GM19468 (cell line): ENCODE measurements around the gene CYP4B1.
"Not testable (repeated sequence)": the region's sequence is repeated elsewhere in the genome, so short reads cannot be mapped to it uniquely, and the experiment has no call there.

ENCODE experiments used
- ATAC-seq: cut with Tn5 transposase; IDR thresholded peaks from one replicate; pipeline ENCODE4 v1.9.1; 2021; ENCODE audit warnings: mild to moderate bottlenecking, moderate library complexity, moderate number of reproducible peaks; ENCODE audit not compliant: unreplicated experiment; ENCODE audit errors: extremely low read depth

The CYP4B1 gene

DNA sequence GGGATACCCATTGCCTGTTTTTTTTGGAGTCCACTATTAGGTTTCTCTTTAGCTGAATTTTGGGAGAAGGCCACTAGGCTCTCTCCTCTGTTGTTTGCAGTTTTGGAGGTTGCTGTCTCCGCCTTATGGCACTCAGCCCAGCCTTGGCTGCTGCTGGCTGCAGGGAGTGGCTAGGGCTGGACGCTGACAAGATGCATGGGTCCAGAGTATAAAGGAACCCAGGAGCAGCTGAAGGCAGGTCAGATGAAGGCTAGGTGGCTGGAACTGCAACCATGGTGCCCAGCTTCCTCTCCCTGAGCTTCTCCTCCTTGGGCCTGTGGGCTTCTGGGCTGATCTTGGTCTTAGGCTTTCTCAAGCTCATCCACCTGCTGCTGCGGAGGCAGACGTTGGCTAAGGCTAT, at the start of gene CYP4B1:
CYP4B1 (plus strand) TSS at position 237 of the 400 bp plus-strand sequence; CDS start at position 273, 36 bp downstream.
- ATAC-seq: no peak

DNA sequence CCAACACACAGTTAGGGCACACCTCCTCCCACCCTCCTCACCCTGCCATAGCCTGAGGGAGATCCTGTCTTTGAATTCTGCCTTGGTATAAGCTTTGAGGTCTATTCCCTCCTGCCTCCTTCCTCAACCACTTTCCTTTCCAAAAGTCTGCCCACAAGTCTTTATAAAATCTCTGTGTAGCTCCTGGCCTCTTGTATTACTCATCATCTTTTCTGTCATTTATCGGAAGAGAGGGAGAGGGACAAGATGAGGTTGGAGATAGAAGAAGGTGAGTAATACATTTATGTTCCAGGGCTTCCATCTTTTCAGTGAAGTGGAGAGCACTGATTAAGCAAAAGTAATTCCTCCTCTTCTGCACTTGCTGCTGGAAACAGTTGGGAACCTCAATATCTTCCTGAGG, 49.4 kb upstream of the CYP4B1 start:
- ATAC-seq: no peak

DNA sequence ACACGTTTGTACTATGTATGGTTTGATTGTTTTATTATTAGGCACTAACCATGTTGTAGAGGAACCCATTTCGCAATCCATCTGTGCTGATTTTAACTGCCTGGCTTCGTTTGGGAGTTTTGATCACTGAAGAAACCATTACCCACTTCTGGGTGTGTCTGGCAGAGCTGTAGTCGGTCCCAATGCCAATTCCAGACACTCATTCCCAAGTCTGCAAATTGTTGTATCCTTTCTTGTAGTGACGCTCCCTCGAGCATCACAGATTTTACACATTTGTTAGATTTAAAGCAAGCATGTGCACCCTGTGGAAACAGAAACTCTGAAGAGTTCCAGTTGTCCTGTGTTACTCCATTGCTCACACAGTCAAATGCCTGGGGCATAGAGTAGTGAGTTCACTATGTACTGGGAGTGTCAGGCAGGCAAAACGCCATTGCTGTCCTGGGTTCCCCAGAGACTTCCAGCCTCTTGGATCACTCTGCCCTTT, 48.9 kb upstream of the CYP4B1 start:
- no peak for ATAC-seq

DNA sequence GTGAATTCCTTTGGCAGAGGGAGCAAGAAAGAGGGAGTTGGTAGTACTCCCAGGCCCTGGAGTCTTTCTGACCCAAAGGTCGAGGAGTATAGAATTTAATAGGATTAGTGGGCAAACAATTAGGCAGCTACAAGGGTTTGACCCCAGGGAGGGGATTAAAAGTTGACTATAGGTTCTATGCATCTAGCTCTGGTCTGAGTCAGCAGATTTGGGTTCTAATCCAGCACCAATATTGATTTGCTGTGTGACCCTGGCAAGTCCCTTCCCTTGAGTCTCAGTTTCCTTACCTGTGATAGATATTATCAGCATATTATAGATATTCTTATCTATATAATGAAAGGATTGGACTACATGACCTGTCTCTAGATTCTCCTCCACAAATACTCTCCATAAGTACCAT, 44.9 kb upstream of the CYP4B1 start:
- ATAC-seq: no peak

DNA sequence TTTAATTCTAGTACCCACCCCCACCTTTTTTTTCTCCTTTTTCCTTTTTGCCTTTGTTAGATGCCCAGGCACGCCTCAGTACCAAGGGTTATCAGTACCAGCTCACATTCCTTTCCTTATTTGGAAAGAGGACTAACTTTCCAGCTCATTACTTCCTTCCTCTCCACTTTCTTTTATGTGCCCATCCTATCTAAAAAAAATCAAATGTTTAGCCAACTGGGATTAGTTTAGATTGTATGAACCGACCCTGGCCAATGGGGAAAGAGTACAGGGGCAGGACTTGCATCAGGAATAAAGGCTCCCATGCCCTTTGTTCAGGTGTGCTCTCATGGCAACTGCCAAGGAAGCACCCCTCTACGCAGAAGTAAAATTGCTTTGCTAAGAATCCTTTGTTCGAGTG, 44.1 kb upstream of the CYP4B1 start:
- ATAC-seq: not testable (repeated sequence)

DNA sequence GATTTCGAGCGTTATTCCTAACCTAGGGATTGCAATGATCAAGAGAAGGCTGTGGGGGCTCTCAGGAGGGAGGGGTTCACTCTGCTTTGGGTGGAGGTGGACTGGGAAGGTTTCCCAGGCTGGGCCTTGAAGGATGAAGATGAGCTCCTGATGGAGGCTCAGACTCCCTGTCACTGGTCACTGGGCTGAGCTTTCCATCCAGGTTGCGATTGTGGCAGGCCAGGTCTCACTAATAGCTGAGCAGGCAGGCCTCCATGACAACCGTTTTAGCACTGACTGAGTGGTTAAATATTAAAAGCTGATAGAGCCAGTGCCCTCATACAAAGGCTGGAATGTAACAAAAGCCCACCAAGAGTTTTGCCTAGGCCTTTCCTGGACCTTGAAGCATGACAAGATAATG, 43.7 kb upstream of the CYP4B1 start:
- ATAC-seq: no peak

DNA sequence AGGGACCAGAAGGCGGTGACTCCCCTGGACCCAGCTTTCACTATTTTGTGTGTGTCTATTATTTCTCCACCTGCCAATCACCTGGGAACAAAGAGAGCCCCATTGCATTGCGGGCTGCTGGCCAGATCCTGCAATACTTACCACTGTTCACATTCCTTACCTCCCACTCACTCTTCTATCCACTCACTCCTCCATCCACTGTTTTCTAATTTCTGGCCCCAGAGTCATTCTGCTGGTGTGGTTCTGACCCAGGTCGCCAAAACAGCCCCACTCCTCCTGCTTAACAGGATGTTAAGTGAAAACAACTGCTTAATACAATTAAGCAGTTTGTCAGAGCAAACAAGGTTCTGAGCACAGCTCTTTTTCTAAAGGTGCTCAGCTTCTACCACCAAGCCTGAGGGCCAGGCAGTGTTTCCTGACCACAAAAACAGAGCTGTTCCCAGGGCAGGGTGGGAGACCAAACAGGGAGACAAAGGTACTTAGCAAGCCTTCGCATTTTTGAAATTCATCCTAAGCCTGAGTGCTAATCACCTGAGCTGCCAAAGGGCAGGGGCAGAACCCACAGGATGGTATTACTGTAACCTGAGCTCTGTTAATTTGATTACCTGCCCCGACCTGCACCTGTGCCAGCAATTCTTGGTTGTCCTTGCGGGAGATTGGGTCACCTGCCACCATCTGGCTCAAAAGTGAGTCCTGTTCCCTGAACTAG, 41.4 kb upstream of the CYP4B1 start:
- ATAC-seq: no peak

DNA sequence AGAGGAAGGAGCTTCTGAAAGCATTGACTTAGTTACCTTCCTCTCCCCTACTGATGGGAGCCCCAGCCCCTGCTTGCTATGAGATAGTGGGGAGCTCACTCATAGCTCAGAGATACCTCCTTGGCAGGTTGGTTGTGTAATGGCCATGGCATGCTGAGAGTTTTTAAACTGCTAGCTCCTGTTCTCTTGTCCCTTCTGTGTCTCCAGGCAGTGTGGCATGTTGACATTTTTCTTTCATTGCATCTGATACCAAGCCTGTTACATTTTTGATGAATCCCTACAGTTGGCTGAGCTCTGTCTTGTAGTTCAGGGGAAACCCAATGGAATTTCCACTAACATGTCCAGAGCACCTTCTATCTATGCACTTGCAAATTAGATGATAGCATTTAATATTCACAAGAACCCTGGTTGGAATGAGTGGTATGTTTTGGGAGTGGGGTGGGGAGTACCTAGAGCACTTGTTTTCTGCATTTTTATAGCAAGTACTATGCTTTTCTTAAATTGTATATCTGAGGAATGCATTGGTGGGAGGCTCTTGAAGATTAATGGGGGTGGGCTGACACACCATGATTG, 40.8 kb upstream of the CYP4B1 start:
- ATAC-seq: no peak

DNA sequence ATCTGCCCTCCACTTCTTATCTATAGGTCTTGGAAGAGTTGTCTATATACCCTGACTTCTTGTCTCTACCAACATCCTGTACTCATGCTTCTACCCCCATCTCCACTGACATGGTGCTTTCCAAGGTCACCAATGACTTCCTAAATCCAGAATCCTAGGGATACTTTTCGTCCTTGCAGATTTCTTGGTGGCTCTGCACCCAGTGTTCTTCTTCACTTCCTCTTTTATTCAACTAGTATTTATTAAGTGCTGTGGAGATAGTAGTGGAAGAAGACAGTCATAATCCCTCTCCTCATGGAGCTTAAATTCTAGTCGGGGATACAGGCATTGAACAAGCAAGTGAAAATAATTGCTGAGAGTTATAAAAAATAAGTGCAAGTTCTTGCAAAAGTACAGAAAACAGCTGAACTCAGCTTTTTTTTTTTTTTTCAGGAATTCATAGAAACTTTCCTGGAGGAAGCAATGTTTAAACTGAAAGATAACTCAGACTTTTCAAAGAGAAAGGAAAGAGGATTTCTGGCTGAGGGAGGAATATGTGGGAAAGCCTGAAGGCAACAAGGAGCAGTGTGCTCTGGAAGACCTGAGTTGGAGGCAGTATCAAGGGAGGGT, 38.2 kb upstream of the CYP4B1 start:
- ATAC-seq: no peak

DNA sequence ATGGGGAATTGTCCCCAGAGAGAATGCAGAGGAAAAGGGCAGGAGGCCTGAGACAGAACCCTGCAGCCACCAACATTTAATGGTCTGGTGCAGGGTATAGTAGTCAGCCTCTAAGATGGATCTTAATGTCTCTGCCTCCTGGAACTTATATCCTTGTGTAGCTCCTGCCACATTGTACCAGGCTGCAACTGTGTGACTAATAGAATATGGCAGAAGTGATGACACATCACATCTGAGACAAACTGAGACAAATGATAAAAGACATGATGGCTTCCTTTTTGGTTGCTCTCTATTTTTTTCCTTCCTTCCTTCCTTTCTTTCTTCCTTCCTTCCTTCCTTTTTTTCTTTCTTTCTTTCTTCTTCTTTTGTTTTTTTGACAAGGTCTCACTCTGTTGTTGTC, 37.1 kb upstream of the CYP4B1 start:
- no peak for ATAC-seq

DNA sequence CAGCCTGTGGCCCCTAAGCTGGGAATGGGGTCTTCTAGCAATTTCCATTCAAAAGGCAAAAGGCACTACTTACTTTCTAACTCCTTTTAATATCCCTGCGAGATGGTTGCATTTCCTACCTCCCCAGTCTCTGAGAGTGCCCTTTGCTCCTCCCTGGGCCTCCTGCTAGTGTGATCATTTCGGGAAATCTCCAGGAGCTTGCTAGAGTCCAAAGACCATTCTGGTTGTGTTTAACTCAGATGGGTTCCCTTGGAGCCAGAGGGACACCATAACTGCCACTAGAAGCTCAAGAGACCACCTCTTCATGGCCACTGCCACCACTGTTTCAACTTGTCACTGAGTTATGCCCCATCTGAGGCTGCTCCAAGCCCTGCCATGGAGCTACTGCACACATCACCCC, 34.4 kb upstream of the CYP4B1 start:
- ATAC-seq: no peak

DNA sequence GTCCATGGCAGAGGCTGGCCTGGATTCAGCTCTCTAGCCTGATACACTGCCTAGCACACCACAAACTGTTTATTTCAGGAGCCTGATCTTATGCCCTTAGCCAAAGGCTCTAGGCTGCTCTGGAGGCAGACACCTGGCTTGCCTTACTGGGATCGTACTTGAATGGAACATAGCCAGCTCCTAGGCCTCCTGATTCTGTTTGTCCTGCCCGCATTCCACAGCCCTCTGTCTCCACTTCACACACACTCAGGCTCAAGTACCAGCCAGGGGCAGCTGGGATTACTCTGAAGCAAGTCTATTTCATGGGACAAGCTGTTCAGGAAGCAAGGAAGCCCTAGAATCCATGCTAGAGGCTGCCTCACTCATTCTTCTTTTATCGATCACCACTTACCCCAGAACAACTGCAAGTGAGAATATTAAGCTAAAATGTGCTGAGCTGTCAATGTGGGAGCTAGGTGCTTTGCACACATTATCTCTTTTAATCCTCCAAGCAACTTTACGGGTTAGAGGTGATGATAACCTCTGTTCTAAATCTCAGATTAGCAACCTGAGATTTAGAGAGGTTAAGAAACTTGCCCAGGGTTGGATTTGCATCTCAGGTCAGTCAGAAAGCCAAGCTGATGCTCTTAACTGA, 31.1 kb upstream of the CYP4B1 start:
- no peak for ATAC-seq

DNA sequence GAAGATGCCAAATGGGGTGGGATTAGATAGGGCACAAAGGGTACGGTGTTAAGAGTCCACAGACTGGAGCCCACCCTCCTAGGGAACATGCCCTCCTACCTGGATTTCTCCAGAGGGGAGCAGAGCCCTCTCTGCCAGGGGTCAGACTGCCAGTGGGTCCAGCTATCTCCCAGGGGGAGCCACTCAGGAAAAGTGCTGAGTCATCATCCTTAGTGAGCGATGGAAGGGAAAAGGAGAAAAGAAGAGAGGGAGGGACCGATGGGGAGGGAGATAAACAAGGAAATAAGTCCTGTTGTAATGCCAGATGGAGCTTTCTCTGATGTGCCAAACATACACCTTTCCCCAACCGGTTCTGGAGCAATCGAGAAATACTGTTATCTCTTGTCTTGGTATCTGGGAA, 30.4 kb upstream of the CYP4B1 start:
- no peak for ATAC-seq

DNA sequence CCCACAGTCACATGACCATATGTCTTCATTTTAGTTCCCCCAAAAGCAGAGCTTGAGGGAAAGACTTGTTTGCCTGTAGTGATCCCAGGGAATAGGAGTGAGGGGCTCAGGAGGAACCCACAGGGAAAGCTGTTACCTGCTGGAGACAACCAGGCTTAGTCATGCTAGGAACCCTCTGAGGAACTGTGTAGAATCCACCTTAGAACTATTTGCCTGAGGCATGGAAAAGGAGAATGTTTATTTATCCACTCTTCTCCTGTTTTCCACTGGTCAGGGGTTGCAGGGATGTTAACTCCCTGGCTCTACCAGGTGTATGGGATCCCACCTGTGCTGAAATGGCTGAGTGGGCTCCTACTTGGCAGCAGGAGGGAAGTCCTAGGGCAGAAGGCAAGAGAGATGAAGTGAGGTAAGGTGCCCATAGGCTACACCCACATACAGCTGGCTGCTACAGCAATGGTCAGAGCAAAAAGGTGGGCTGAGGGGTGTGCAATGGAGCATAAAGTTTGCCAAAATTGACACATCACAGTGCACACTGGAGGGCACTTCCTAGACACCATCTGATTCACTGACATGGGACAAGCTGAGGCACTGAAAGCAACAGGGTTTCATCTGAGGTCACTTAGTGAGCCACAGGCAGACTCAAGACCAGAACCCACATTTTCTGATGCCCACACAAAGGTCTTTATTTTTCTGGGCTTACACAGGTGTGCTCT, 29.7 kb upstream of the CYP4B1 start:
- no peak for ATAC-seq

DNA sequence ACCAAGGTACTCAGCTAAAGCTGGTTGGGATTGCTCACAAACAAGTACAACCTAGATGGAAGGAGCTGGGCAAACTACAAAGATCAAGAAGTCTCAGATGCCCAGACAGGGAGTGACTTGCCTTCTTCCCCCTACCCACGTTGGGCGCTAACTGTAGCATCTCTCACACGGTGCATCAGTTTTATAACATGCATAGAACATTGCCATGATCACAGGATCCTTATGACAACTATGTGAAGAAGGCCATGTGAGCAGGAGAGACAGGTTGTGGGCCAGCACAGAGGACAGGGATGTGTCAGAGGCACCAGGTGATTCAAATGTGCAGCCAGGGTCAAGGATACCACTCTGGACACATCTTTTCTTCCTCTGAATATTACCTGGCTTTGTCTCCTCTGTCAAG, 28.3 kb upstream of the CYP4B1 start:
- ATAC-seq: no peak

DNA sequence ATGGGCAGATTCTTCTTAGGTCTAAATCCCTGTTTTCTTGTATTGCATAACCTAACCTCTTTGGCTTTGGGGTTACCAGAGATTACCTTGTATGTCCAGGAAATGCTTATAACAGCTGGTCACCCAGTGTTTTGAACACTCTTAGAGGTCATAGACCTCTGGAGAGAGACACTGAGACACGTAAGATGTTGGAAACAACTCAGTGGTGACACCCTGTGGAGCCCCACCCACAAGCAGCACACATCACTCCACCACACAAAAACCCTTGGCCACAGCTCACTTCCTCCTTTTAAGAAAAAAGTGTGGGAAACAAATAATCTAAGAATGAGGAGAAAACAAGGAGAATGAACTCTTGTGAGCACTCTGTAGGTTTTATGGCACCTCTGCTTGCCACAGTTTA, 26.3 kb upstream of the CYP4B1 start:
- ATAC-seq: no peak

DNA sequence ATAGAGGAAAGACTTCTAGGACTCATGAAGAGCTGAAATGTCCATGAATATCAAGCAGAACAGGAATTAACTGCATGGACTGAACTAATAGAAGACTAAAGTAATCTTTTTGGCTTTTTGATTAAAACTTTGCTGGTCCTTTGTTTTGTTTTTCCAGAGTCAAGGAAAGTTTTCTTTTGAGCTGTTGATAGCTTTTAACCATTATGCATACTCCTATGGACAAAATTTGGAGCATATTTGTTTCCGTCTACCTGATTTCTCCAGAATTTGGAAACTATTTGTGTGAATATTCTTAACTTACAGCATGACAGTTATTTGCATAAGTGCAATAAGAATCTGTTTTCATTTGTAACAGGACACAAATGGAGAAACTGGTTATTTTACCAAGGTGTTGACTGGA, 24.5 kb upstream of the CYP4B1 start:
- no peak for ATAC-seq

DNA sequence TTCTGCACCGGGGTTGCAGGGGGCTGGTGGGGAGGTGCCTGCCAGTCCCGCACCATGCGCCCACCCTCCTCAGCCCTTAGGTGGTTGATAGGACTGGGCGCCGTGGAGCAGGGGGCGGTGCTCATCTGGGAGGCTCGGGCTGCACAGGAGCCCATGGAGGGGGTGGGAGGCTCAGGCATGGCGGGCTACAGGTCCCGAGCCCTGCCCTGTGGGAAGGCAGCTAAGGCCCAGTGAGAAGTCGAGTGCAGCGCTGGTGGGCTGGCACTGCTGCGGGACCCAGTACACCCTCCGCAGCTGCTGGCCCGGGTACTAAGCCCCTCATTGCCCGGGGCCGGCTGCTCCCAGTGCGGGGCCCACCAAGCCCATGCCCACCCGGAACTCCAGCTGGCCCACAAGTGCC, 20.4 kb upstream of the CYP4B1 start:
- not testable (repeated sequence) for ATAC-seq

DNA sequence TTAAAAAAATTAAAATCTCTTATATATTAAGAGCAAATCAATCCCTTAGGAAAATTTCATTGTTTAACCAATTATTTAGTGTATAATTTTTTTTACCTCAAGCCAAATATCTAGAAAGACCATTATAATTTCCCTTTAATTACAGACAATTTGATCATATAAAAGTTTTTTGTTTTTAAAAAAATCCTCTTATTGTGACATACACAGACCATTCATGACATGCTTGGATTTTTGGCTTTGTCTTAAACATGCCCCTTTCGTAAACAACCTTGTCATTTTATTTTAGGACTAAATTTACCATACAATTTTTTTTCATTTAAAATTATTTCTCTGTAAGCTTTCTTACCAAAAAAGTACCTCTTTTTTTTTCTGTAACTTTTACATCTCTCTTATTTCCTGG, 14.2 kb upstream of the CYP4B1 start:
- ATAC-seq: no peak

DNA sequence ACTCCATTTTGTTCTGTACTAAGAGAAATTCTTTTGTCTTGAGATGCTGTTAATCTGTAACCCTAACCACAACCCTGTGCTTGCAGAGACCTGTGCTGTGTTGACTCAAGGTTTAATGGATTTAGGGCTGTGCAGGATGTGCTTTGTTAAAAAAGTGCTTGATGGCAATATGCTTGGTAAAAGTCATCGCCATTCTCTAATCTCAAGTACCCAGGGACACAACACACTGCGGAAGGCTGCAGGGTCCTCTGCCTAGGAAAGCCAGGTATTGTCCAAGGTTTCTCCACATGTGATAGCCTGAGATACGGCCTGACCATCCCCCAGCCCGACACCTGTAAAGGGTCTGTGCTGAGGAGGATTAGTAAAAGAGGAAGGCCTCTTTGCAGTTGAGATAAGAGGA, 10.2 kb upstream of the CYP4B1 start:
- ATAC-seq: not testable (repeated sequence)
